HG03097 (cell line): ENCODE results near the gene ICAM3.
"Not testable (repeated sequence)": the region's sequence is repeated elsewhere in the genome, so short reads cannot be mapped to it uniquely, and the experiment has no call there.

Source experiments
- ATAC-seq: cut with Tn5 transposase; IDR thresholded peaks from one replicate; pipeline ENCODE4 v1.9.1; 2021; ENCODE audit not compliant: unreplicated experiment, low FRiP score

Gene ICAM3

GRCh38 chr19:10352764-10353671 lies 13.6 kb upstream of the ICAM3 start:
- no peak for ATAC-seq

DNA sequence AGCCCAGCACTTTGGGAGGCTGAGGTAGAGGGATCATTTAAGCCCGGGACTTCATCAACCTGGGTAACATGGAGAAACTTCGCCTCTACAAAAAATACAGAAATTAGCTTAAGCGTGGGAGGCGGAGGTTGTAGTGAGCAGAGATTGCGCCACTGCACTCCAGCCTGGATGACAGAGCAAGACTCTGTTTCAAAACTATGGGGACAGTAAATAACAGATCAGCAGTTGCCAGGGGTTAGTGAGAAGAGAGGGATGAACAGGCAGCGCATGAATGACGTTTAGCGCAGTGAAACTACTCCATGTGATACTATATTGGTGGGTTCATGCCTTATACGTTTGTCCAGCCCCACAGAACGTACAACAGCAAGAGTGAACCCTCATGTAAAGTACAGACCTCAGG lies 7.1 kb upstream of the ICAM3 start:
- ATAC-seq, result no peak

GRCh38 chr19:10344780-10345179 lies 5.4 kb upstream of the ICAM3 start:
- no peak for ATAC-seq

GRCh38 chr19:10343495-10343894 lies 4.1 kb upstream of the ICAM3 start:
- ATAC-seq, result no peak

GRCh38 chr19:10339977-10340376 lies 553 bp upstream of the ICAM3 start:
- ATAC-seq, result no peak

DNA sequence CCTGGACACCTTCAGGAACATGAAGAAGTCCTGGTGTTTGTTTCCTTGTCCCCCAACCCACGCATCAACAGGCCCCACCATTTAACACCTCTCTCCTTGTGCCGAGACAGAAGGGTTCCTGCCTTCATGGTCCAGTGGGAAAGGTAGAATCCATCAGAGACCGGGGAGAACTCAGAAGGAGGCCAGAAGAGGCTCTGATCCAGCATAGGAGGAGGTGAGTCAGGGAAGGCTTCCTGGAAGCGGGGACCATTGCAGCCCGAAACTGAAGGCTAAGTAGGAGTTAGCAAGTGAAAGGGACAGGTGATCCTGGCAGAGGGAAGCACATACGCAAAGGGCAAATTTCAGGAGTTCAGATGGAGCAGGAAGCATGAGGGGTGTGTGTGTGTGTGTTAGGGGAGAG lies 484 bp downstream of the ICAM3 start:
- no peak for ATAC-seq

GRCh38 chr19:10336725-10337124 lies 2.7 kb downstream of the ICAM3 start:
- not testable (repeated sequence) for ATAC-seq

GRCh38 chr19:10335352-10335985 lies 4.0 kb downstream of the ICAM3 start:
- ATAC-seq, result no peak

DNA sequence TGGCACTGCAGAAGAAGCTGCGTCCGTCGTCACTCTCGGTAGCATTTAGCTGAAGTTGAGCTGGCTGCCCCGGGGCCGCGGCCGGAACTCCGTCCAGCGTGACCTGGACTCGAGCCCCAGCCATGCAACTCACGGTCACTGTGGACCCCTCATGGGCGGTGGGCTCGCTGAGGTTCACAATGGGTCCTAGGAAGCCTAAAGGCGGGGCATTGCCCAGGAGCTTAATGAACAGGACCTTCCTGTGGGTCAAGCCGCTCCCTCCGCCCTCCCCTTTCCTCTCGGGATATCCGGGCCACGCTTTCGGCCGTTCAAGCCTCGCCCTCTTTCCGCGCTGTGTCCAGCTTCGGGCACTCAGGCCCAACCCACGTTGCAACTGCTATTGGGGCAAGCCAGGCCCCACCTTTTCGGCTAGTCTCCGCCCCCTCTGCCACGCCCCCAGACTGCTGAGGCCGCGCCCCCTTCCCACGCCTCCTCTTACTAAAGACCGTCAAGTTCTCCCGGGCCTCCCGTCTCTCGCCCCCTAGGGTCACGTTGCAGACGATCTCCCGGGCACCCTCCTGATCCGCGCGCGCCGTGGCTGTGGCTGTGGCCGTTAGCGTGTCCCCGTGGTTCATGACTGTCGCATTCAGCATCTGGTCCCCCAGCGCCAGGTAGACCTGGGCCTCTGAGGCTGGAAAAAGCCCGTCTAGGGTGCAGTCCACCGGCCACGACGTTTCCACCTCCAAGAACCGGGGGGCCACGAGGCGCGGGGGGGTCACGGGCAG lies 4.7 kb downstream of the ICAM3 start:
- ATAC-seq, result no peak

GRCh38 chr19:10333758-10334587 lies 5.5 kb downstream of the ICAM3 start:
- peak; percentile 9 for ATAC-seq

GRCh38 chr19:10332965-10333757 lies 6.3 kb downstream of the ICAM3 start, which contains the start of gene RAVER1:
RAVER1 (minus strand) TSS chr19:10333529; CDS start chr19:10333507, 22 bp downstream.
- ATAC-seq, result peak; percentile 77

DNA sequence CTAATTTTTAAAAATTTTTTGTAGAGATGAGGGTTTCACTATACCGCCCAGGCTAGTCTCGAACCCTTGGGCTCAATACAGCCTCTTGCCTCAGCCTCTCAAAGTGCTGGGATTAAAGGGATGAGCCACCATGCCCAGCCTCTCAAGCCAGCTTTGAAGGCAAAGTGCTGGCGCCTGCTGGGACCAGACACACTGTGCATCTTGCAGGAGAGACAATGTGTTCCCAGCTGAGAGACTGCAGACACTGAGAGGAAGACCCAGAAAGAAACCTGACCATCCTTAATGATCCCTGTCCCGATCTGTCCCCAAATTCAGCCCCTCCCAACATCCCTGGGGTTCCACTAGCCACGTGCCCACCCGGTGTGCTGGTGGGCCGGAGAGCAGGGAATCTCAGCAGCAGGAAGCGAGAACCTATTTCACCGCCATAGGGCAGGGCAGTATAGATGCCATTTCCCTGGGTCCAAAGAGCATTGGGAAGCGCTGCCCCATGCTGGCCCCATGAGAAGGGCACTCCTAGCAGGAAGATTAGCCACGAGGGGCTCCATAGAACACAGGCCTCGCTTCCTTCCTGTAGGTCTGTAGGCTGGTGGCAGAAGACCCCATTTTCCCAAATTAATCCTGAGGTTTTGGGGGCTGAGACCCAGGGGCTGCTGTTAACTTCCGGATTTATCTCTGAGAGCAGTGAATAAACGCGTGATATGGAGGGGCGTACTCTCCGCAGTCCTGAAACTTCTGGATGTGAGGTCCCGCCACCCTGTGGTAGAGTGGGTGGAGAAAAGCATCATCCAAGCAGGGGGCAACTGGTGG lies 7.1 kb downstream of the ICAM3 start:
- peak; percentile 11 for ATAC-seq

DNA sequence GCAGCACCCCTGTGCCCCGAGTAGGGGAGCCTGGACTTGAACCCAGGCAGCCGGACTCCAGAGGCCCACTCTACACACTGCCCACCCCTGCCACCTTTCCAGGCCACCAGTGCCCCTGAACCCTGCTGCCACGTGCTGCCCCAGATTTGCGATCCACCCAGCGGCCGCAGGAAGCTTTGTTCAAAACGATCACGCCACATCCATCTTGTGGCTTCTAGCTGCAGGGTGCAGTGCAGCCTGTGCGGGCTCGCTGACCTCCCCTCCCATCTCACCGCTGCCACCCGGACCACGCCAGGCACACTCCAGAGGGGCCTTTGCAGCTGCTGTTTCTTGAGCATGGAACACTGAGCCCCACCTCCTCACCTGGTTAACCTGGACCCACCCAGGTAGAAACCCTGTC lies 9.9 kb downstream of the ICAM3 start:
- no peak for ATAC-seq

- no peak for ATAC-seq
Measured at GRCh38 chr19:10328558-10329429, 10.6 kb downstream of the ICAM3 start.

DNA sequence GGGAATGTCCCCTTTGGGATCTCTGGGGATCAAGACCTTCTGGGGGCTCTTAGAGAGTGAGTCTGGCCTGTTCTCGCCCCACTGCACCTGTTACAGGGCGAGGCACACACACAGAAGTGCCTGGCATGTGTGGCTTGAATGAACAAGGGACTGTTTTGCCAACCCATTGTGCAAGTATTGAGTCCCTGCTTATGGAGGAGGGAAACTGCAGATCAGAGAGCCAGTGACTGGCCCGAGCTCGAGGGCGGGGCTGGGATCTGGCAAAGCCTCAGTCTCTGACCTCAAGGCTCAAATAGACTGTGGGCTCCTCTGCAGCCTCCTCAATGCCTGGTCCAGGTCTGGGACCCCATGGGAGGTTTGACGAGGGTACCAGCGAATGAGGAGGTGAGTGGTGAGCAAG lies 11.6 kb downstream of the ICAM3 start:
- no peak for ATAC-seq

GRCh38 chr19:10325732-10326131 lies 13.7 kb downstream of the ICAM3 start:
- ATAC-seq, result no peak

DNA sequence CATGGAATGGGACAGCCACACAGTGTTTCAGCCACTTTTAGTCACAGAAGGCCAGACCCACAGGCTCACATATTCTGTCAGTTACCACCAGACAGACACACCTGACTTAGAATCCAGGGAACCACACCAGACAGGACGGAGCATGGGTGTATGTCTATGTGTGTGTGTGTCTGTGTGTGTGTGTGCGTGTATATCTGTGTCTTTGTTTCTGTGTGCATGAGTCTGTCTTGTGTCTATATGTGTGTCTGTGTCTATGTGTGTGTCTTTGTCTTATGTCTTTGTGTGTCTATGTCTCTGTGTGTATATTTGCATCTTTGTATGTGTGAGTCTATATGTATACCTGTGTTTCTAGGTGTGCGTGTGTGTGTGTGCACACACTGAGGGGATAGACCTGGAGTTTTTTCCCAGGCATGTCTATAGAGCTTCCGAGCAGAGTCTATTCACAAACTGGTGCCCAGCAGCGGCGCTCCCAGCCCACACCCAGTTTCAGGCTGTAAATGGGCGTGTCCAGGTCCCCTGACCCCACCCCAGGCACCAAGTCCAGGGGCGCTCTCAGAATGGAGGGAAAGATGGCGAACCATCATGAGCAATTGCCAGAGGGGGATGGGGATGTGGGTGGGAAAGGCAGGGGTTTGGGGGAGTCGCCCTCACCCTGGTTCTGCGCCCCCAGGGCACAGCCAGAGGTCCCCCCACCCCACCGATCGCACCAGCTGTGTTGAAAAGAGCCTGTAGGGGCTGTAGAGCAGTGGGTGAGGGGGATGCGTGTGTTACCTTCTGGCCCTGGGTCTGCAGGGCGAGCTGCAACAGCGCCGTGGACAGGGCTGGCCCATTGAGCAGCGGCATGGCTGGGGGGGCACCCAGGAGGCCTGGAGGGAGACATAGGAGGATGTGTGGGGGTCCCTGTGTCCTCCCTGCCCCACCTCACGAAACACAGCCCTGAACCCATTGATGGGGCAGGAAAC lies 17.3 kb downstream of the ICAM3 start:
- ATAC-seq, result no peak
